ENCODE data around the gene HELT.

HELT gene

DNA sequence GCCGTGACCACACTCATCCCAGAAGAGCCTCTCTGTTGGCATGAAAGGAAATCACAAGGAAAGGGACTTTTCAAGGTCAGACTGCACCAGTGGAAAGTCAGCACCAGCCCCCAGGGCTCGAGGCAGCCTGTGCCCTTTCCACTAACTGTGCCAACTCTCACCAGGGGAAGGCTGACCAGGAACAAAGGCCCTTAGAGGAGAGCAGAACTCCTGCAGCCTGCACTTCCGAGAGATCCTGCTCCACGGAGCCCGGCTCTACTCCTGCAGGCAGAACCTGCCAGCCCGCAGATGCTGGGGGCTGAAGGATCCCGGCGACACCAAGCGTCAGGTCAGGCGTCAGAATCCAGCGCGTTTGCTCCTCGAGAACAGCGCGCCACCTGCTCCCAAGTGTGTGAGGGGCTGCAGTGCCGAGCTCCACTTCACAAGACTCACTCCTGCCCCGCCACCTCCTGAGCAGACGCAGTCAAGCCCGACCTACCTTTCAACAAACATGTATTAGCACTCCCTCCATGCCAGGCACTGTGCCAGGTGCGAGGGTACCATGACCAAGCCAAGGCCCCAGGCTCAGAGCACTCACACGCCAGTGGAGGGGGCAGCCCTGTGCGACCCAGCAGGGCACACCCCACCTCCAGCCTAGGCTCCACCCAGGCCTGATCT lies 13.6 kb upstream of the HELT start:
- no peak for DNase-seq

DNA sequence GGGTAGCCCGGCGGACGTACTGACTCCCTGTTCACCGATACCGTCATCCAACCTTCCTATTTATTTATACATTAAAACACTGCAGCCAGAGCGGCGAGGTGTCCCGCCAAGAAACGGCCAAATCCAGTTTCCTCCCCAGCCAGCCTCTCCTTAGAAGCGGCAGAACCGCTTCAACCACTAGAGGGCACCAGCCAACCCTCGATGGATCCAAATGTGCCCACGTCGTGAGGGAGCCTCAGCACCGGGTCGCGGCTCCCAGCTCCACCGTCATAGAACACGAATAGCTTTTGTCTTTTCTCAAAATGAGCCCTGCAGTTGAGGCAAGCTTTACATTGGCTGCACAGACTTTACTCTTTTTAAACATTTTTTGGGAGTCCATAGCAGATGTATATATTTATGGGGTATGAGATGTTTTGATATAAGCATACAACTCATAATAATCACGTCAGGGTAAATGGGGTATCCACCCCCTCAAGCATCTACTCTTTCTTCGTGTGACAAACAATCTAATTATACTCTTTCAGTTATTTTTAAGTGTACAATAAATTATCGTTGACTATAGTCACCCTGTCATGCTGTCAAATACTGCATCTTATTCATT lies 13.0 kb upstream of the HELT start:
- DNase-seq = peak; percentile 24 to 68

DNA sequence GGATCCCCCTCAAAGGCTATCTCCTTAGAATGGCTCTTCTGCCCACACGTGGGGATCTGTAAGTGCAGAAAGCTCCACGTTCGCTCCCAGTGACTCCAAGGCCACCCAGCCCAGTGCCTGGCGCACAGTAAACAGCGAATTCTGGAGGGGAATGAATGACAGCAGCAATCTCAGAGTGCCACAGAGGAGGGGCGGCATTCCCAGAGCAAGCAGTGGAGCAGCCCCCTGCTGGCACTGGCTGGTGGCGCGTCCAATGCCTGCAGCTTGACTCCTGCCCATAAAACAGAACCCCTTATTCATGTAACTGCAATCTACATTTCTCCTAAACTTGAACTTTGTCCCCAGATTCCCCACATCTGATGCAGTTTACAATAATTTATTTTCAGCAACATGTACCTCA lies 6.9 kb upstream of the HELT start:
- DNase-seq = peak in 1 of 2 experiments; percentile 24

DNA sequence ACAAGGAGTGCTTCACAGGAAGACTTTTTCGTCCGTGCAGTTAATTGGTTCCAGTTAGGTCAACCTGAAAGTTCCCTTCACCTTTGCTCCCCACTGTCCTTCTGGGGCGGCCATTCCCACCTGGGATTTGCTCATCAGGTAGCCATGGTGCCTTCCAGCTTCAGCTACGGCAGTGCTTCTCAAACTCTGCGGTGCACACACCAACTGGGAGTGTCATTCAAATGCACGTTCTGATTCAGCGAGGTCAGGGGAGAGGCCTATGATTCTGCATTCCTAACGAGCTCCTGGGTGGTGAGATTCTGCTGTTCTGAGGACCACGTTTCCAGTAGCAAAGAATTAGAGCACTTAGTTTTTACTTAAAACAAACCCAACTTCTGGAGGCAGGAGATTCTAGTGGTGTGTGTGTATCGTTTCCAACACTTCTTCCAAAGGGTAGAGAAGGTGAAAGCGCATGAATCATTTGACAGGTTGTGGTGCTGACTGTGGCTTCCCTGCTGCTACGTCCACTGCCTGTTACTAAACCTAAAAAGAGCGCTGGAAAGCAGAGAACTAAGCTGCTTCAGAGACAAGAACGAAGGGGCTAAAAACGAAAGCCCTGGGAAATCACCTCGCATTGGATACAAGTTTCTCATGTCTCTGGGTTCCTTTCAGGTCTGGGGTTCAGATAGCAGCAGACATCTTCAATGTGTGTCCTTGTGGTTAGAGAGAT lies 4.7 kb upstream of the HELT start:
- DNase-seq = no peak

DNA sequence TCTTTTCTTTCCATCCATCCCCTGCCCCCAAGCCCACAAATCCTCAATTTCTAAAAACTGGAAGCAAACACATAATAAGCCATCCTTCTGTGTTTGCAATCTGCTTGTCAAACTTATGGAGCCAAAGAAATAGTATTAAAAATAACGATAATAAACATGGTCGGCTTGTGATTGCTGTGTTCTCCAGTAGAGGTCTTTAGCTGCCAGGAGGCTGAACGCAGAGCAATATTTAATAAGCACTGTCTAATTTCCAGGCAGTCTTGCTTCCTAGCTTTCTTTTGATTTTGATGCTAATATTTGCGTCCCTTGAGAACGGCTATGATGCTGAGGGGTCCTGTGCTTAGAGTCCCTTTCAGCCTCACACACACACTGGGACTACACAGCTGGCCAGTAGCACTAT lies 3.2 kb upstream of the HELT start:
- no peak for DNase-seq

DNA sequence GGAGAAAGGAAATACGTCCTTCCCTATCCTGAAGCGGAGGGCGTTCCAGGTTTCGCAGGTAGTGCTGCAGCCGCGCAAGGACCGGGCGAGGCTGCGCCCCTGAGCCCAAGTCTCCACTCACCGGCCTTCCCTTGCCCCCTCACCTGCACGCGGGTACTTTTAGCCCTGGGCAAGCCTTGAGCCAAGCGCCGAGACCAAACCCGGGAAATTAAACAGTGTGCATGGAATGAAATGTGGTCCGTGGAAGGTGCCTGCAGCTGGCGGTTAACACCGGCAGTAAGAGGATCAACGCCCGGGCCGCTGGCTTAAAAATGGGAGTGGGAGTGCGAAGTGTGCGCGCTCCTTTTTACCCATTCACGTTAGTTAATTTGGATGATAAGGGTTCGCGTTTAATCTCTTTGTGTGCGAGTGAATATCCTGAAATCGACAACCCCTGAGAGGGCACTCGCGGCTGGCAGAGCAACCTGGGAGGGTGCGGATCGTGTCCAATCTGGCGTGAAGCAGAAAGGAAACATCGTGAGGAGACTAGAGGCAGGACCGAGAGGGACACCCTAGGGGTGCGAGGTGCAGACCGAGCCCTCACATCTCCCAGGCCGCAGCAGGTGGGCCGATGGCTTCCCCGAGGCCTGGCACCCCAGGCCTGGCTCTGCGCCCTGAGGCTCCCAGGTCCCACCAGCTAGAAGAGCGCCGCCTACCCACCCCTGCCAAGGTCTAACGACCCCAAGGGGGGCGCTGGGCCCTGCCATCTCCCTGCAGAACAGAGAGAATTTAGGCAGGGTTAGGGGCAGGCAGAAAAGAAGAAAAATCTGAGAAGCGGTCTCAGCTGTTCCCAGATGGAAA lies 2.0 kb upstream of the HELT start:
- no peak for DNase-seq

DNA sequence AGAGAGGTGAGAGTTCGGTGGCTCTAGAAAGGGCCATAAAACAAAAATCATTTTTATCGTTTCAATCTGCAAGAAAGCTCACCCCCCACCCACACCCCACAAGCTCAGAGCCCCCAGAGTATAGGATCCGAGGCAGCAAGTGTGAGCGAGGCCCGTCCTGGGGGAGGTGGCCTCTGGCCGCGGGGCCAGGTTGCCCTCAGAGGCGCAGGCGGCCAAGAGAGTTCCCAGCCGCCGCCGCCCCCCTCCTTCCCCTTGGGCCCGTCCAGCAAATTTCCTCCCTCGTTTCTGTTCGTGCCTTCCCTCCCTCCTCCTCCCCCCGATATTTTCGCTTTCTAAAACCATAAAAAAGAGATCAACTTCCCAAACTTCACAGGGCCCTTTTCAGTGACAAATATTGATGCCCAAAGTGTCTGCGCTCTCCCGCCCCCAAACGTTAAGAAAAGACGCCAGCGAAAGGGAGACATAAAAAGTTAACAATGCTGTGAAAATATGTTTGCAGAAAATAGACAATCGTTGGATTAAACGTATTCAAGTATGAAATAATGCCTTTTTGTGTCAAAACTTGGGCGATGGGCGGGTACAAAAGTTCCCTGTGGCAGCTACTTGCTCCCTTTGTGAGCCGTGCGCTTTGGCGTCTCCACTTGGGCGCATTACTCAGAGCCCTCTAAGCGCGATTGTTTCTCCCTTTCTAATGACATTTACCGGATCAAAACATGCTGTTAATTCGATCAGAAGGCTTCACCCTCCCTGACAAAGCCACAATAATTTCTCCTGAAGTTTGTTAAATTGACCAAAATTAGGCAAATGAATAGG lies 1.1 kb upstream of the HELT start:
- DNase-seq = no peak

DNA sequence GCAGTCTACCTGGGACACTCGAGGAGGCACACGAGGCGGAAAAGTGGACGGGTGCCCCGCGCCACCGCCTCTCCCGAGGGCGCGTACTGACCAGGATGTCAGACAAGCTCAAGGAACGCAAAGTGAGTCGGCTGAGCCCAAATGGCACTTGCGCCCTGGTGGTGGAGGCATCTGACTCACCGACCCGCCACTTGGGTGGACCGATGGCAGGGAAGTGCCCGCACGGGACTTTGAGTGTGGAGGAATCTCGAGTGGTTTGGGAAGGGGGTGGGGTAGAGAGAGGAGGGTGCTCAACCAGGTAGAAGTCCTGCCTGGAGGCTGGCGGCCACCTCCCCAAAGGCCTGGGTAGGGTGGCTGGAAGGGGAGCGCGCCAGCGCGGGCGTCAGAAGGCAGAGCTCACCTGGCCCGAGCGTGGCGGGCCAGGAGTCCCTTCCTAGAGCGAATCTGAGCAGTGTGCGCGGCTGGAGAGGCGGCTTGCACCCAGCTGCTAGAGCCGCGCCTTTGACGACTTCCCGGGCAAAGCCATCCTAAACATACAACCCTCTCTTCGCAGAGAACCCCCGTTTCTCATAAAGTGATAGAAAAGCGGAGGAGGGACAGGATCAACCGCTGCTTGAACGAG lies 655 bp downstream of the HELT start:
- DNase-seq = no peak

DNA sequence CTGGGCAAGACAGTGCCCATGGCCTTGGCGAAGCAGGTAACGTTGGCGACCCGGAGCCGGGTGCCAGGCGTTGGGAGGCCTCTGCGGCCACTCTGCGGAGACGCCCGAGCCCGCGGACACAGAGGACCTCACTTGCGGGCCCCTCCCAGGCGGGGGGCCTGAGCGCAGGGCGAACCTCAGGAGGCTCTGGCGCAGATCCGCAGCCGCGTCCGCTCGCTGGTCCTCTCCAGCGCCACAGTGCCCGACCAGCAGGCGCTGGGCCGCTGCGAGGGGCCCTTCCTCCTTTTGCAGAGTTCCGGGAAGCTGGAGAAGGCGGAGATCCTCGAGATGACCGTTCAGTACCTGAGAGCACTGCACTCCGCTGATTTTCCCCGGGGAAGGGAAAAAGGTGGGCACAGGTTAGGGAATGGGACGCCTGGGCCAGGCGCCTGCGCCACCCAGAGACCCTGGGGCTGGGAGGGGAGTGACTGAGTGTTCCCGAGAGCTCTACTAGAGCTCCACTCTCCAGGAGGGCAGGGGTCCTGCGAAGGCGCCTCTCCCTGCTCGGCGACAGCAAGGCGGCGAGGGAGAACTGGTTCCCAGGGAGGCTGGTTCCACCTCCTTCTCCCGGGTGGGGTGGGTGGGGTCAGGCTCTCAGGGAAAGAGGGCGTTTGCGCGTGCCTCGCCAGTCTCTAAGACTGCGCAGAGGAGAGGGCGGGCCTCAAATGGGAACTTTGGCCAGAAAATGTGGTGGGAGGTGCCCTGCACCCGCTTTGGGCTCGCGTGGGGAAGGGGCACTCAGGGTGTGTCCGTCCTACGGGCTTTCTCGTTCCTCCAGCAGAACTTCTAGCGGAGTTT lies 1.4 kb downstream of the HELT start:
- DNase-seq = no peak

DNA sequence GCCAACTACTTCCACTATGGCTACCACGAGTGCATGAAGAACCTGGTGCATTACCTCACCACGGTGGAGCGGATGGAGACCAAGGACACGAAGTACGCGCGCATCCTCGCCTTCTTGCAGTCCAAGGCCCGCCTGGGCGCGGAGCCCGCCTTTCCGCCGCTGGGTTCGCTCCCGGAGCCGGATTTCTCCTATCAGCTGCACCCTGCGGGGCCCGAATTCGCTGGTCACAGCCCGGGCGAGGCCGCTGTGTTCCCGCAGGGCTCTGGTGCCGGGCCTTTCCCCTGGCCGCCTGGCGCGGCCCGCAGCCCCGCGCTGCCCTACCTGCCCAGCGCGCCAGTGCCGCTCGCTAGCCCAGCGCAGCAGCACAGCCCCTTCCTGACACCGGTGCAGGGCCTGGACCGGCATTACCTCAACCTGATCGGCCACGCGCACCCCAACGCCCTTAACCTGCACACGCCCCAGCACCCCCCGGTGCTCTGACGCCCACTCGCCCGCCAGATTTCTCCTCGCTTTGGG lies 2.1 kb downstream of the HELT start:
- DNase-seq = no peak

DNA sequence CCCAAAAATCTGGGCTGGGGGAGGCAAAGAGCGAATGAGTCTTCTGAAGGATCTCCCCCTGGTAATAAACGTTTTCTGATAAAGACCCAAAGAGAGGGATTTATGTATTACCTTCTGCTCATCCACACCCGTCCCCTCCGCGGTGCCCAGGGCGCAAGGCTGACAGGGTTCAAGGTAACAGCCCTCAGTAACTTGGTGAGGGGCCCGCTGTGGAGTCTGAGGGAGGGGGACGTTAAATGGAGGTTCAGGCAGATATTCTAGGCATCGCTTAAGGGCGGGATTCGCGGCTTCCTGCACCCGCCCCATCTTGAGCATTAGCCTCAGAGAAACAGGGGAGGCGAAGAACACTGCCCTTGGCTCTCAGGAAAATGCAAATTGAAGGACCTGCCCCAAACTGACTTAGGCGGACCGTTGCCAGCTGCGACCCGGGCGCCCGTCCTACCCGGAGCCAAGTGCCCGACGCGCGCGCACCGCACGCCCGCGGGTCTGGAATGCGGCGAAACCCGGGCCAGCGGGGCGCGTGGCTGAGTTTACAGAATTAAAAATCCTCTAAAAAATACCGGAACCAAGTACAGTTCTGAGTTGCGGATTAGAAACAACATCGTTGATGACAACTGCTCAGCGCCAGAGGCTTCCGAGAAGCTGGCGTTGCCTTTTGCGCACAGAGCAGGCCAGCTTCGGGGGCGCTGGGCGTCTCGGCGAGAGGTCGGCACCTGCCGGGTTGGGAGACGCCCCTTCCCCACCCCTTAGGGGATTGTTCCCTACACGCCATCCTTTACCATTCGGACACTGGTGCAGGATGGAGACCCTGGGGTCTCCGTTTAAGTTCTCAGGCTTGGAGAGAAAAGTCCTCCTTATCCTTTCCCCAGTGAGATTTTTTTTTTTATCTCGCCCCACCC lies 2.8 kb downstream of the HELT start:
- no peak for DNase-seq

DNA sequence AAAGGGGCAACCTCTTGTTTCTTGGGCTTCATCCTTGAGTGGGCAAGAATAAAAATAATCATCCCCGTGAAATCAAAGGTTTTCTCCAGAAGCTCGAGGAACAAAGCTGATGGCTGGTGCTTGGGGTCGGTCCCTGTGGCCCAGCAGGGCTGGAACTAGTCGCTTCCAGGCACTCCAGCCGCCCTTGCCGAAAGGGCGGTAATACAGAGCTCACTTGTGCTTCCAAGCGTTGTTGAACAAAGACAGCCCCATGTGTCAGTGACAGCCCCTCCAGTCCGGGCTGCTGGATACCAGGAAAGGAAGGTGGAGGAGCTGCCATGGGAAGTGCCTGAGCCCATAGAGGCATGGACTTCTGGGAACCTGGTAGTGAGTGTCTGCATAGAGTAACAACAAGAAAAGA lies 5.2 kb downstream of the HELT start:
- no peak for DNase-seq

DNA sequence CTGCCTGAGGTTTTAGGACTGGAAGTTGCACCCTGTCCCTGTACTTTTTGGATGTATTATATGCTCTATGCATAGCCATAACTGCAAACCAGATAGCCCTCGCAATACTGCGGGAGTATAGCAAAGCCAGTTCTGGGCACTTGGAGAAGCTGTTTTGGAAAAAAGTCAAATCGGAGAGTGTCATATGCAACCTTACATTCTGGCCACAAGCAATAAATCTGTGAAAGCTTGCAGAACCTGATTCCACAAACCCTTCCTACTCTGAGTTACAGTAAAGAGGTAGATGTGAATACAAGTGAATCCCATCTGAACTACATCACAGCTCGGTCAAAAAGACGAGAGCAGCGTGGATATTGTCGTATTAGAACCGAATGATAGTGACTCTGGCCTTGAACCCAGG lies 10.3 kb downstream of the HELT start:
- no peak for DNase-seq

DNA sequence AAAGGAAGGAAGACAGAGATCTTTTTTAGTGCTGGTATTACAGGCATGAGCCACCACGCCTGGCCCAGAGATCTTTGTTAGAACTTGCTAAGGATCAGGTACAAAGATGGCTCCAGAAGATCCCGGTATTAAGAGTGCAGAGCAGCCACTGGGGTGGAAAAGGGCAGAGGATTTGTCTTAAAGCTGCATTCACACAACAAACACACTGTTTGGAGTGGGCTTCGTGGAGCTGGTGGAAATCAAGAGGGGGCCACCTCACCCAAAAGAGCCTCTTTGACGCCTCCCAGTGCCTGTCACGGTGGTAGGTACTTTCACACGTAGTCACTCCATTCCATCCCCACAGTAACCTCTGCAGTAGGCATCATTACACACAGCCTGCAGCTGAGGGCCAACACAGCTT lies 13.3 kb downstream of the HELT start:
- DNase-seq = no peak

DNA sequence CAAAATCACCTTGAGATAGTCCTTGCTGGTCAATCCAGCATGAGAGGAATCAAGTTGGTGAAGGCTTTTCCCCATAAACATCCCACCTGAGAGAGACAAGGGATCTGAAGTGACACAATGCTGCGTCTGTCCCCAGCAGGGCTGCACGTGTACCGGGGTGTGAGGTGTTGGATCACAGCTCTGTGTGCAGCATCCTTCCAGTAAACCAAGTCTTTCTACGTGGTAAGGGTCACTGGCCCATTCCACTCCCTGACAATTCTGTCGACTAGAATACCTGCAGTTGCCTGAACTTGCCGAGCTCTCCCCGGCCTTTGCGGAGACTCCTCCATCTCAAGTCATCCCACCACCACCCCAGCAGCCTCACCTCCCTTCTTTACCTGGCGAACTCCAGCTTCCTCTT lies 14.8 kb downstream of the HELT start:
- no peak for DNase-seq

DNA sequence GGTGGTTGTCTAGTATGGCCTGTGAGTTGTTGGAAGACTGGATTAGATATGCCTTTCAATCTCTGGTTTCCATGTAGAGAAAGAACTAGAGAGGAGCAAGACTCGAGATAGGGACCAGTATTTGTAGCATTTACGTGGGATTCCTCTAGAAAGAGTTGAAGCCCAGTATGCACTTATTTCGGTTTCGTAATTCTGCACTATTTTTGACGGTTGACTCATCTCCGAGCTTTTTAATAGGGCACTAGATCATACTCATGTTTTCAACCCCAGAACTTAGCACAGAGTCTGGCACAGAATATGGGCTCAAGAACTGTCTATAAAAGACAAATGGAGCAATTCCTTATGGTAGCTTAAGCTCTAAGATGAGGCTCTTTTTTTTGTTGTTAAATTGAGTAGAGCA lies 15.7 kb downstream of the HELT start:
- DNase-seq = no peak

DNA sequence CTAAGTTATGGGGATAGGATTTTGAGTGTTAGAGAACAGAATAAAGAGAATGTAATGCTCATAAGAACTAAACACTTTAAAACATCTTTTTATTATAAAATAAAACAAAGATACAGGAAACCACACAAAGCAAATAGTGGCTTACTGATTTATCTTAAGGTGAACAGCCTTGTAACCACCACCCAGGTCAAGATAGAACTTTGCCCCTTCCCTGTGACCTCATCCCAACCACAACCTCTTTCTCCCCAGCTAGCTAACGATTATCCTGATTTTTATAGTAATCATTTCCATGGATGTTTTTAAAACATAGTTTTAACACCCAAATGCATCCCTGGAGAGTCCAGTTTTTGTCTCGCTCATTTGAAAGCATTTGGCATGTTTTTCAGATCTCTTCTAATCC lies 17.0 kb downstream of the HELT start:
- DNase-seq = no peak

DNA sequence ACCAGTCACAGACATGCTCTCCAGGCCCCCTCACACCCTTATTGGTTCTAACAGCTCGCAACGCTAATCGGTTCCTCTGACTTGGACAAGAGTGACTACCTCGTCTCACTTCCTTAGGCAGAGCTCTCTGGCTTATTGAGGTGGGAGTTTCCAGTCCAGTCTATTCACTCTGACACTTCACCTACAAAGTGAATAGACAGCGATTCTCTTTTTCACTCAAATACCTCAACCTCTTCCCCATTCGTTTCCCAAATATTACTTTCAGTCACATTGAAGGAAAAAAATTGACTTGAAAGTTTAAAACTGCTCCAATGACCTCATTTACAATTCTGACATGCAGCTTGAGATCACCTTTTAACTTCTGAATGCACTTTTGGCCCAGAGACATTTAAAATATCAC lies 17.7 kb downstream of the HELT start:
- DNase-seq = no peak

DNA sequence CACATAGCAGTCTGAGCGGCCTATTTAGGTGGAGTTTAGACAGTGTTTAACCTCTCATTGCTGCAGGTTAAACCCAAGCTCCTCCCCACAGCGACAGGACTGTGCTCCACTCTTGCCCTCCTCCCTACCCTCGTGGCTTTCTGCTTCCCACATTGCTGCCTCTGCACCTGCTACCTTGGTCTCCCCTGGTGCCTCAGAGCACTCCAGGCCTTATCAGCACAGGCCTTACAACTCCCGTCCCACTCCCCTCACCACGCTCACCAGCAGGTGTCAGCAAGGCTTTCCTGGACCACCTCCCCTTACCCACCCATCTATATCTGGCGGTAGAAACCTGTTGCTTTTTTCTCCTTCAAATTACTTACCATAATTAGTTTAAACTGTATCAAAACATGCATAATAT lies 18.6 kb downstream of the HELT start:
- no peak for DNase-seq
